HG02973 (cell line): ENCODE data around the gene MIS18BP1.
A peak's percentile ranks its signal among the peaks of the same experiment; 100 is the strongest.
"Not testable (repeated sequence)": the region's sequence is repeated elsewhere in the genome, so short reads cannot be mapped to it uniquely, and the experiment has no call there.

Experiments used
- ATAC-seq: cut with Tn5 transposase; IDR thresholded peaks from one replicate; pipeline ENCODE4 v1.9.1; 2021; ENCODE audit warnings: moderate library complexity; ENCODE audit not compliant: unreplicated experiment

Gene MIS18BP1

DNA sequence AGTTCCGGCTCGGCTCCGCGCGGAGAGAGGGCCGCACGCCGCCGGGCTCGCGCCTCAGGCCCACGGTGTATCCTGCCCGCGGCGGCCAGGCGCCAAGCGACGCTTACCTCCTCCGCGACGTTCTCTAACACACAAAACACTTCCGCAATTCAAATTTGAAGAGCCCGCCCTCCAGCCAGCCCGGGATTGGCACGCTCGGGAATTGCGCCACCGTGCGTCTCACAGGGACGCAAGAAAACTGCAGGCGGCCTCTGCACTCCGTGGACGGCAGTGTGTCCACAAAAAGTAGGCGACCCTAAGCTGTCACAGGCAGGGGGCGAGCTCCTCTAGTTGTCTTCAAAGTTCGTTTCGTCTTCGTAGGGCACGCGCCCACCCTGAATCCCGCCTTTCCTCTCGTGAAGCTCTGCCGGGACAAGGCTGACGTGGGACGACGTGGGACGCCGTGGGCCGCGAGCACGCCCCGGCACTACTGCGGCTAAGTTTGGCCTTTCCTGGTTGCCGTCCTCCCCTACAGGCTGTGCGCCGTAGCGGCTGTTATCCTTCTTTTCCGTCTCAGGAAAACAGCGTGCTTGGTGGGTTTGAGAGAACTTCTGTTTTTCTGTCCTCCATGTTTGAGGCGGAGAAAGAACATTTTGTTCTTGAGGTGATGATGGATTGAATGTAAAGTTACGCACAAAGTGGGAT lies at the start of gene MIS18BP1:
TSS of gene MIS18BP1 (minus strand) at position 133 of the 684 bp plus-strand sequence. CDS start 5,916 bp downstream, outside the sequence.
- peak; percentile 78 for ATAC-seq

DNA sequence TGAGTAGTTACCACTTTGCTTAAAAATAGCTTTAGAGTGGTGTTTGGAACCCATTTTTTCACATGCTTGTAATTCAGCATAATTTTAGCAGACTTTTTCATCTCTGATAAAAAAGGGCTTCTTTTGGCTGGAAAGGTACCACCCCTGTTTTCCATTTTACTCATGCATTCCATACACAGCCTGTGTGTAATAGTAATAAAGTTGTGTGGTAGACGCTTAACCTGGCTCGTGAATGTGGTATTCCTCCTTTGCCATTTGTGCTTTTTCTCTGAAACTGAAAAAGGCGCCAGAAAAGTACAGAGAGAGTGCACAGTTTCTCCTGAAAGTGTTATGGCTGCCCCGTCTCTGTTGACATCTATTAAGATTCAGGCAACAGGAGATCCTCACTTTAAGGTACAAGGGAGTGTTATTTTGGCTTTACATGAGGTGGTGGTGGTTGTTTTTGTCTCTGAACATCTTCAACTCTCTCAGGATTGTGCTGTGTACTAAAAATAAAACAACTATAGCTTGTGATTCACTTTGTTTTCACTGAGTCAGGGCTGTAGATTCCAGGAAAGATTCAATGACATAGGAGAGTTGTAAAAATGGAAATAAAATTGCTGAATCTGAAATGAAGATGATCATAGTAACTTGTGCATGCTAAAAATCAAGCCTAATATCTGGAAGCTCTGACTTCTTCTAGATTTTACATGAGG lies 45.6 kb upstream of the MIS18BP1 start:
- ATAC-seq = no peak

DNA sequence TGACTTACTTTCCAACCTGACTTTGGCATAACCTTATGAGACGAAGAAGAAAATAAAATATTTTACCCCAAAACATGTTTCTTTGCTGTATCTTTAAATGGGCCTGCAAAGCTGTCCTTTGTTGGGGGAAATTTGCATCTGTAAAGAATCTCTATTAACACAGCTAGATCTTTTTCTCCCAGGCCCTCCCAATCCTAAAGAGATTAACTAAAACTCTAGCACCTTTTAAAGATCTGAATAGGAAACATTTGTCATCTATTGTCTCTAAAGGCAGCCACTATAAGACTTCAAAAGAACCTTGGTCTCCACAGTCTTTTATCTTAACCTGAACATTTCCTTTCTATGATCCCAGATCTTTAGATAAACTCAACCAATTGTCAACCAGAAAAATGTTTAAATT lies 41.8 kb upstream of the MIS18BP1 start:
- not testable (repeated sequence) for ATAC-seq

DNA sequence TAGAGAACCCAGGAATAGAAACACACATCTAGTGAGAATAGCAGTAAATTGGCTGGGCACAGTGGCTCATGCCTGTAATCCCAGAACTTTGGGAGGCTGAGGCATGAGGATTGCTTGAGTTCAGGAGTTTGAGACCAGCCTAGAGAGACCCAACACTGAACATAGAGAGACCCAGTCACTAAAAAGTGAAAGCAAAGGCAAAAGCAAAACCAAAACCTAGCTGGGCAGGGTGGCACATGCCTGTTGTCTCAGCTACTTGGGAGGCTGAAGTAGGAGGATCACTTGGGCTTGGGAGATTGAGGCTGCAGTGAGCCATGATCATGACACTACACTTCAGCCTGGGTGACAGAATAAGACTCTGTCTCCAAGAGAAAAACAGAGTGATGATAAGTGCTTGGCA lies 37.5 kb upstream of the MIS18BP1 start:
- no peak for ATAC-seq

DNA sequence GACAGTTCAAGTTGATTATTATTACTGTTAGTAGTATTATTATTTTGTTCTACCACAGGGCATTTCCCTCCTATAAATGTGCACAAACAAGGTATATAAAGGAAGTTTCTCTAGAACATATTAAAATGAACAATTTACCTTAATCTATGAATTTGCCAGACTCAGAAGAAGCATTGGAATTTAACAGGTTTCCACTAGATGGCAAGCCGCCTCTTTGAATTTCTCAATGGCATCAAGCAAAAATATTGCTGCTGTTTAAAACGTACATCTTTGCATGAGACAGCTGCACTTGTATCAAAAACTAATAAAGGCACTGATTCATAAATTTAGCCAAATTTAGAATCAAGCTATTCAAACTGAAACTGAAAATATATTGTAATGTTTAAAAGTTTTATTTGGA lies 34.6 kb upstream of the MIS18BP1 start:
- no peak for ATAC-seq

DNA sequence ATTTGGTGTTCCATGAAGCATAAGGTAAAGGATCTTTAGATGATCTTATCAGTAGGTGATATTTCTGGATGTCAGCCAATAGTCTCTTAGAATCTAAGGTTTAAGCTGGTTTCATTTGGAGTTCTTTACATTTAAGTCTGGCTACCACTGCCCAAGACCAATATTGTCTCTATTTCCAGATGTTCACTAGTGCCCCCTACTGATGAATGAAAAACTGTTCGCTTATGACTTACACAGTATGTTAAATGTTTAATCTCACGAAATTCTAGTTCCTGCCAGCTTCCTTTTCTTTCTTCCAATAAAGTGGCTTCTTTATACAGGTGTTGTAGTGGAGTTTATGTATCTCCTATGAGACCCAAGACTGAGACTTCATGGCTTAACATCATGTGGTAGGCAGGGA lies 31.8 kb upstream of the MIS18BP1 start:
- ATAC-seq = no peak

DNA sequence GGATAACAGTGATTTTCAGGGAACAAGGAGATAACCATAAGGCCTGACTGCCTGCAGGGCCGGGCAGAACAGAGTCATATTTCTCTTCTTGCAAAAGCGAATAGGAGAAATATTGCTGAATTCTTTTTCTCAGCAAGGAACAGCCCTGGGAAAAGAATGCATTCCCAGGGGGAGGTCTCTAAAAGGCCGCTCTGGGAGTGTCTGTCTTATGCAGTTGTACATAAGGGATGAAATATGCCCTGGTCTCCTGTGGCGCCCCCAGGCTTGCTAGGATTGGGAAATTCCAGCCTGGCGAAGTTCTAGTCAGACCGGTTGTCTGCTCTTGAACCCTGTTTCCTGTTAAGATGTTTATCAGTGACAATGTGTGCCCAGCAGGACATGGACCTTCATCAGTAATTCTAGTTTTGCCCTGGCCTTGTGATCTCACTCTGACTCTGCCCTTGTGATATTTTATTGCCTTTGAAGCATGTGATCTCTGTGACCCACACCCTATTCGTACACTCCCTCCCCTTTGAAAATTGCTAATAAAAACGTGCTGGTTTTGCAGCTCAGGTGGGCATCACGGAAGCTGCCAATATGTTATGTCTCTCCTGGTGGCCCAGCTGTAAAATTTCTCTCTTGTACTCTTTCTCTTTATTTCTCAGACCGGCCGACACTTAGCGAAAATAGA lies 28.9 kb upstream of the MIS18BP1 start:
- ATAC-seq = not testable (repeated sequence)

DNA sequence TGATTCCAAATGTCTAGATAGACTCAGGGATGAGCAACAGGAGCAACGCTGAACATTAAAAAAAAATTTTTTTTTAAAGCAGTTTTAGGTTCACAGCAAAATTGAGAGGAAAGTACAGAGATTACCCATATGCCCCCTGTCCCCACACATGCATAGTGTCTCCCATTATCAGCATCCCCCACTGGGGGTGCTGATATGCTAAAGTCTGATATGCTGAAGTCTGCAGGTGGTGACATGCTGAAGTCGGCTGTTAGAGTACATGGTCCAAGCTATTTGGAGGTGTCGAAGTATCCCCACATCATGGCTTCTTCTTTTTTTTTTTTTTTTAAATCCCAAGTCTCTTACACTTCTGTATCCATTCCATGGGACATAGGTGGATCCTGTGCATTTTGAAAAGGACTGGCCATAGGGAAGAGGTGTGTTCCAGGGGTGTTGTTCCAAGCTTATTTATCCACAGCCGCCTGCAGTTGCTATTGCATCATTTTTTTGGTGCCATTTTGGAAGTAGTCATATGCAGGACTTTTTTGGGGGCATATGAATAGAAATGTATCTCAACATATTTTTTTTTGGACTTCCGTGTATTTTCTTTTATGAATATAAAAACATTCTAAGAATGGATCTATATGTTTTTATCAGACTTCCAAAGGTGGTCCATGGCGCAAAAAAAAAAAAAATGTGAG lies 19.0 kb upstream of the MIS18BP1 start:
- ATAC-seq = no peak

DNA sequence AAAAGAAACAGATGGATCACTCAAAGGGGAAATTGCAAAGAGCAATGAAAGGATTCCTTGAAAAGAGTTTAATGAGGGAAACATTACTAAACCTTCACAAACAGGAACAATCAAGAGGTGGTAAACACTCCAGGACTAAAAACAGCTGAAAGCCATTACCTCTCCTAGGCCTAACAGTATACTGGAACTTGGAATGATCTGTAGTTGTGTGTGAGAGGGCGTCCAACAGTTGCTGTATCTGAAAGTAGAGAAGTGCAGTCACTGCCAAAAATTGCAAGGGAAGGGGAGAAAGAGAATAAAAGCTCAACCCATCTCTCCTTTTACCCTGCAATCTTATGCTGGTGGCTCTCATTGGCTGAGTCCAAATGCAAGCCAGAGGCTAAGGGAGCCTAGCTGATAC lies 17.0 kb upstream of the MIS18BP1 start:
- no peak for ATAC-seq

DNA sequence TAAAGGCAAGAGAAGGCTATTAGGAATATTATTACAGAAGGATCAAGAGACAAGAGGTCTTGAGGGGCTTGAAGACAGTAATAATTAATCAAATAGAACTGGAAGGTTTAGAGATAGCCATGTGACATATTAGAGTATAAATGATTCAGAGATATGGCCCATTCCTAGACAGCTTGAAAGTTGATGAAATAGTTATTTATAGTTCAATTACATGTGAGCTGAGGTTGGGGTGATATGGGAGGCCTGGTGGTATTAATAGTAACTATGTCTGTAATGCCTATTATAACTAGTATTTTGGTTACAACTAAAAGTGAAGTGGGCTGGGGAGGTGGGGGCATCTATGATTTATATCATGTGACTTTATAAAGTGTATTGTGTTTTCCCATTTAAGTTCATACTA lies 14.1 kb upstream of the MIS18BP1 start:
- ATAC-seq = no peak

DNA sequence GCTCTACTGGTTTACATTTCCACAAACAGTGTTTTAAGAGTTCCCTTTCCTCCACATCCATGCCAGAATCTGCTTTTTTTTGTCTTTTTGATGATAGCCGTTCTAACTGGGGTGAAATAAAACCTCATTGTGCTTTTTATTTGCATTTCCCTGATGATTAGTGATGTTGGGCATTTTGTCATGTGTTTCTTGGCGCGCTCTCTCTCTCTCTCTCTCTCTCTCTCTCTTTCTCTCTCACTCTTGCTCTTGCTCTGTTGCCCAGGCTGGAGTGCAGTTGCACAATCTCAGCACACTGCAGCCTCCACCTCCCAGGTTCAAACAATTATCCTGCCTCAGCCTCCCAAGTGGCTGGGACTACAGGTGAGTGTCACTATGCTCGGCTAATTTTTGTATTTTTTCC lies 9.6 kb upstream of the MIS18BP1 start:
- no peak for ATAC-seq

DNA sequence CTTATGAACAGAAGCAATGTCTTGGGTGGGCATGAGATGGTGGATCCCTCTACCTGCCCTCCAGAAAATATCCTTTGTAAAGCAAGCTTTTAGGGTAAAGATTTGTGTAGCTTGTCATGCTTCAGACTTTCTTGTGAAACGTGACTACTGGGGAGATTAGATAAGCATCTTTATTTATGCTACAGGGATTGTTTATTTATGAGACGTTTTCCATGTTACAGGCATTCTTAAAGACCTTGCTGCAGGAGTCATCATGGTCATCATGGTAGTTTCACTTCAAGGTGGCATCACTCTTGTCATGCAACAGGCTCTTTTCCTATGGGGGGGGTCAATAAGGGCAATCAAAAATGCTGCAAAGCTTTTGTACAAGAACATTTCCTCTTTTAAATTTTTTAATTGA lies 8.2 kb upstream of the MIS18BP1 start:
- ATAC-seq = no peak

DNA sequence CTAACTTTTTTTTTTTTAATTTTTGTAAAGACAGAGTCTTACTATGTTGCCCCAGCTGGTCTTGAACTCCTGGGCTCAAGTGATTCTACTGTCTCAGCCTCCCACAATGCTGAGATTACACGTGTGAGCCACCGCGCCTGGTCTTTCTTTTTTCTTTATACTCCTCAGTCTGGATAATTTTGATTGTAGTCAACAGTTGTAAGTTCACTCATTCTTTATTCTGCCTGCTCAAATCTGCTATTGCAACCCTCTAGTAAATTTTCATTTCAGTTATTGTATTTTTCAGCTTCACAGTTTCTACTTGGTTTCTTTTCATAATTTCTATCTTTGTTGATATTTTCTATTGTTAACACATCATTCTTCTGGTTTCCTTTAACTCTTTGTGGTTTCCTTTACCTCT lies 5.8 kb upstream of the MIS18BP1 start:
- ATAC-seq = no peak

DNA sequence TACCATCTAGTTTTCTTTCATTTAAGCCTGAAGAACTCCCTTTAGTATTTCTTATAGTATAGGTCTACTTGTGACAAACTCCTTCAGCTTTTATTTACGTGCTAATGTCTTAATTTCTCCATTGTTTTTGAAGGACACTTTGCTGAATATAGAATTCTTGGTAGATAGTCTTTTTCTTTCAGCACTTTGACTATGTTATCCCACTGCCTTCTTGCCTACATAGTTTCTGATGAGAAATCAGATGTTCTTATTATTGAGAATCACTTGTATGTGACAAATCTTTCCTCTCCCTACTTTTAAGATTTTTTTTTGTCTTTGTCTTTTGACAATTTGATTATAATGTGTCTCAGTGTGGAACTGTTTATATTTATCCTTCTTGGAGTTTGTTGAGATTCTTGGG lies 5.1 kb upstream of the MIS18BP1 start:
- no peak for ATAC-seq

DNA sequence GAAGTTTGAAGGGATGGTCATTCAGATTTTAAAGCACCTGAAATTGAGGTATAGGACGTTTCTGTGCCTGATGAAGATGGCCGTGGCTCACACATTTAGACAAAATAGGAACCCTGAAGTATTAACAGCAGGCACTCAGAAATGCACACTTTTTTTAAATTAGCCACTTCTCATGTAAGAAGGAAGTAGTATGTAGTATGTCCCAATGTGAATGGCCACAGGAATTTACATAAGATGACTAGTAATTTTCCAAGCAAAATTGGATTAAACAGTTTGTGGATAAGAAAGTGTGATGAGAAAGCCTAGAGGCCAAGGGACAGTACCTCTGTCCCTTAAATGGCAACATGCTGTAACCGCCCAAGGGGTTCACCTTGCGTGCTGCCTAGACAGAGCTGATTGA lies 1.8 kb upstream of the MIS18BP1 start:
- no peak for ATAC-seq

DNA sequence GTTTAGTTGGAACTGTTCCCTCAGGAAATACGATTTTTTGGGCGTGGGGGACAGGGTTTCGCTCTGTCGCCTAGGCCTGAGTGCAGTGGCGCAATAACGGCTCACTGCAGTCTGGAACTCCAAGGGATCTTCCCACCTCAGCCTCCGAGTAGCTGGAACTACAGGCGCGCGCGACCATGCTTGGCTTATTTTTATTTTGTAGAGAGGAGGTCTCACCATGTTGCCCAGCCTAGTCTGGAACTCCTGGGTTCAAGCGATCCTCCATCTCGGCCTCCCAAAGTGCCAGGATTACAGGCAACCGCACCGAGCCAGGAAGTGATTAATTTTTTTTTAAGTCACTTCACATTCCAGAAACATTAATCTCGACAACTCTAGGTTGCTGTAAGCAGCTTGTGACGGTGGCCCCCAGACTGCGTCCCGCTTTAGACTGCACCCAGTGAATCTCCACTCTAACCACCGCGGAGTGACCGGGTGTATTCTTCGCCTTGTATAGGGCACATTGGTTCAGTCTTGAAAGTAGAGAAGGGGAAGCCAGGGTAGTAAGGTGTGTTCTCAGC lies 830 bp upstream of the MIS18BP1 start:
- ATAC-seq = no peak

DNA sequence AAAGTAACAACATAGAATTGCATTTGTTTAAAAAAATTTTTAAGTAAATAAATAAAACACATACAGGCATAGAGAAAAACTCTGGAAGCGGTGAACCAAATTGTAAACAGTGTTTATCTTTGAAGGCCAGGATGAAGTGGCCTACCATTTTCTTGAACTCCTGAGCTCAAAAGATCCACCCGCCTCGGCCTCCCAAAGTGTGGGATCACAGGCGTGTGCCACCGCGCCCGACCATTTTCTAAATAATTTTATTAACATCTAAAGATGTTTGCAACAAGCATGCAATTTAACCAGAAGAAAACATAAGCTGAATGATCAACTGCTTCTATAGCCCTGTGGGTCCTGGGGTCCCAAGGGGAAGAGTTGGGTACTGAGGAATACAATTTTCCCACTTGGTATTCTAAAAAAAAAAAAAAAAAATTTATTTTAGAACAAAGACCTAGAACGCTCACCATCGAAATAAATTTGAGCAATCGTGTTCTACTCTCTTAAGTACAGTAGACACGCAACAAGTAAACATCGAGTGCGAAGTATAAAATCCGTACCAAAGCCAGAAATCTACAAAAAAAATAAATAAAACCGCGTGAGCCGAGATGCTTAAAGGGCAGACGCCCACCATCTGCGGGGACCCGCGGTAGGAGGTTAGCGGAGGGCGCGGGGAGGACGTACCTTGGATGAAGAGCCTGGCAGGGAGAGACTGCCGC lies 484 bp downstream of the MIS18BP1 start:
- no peak for ATAC-seq

DNA sequence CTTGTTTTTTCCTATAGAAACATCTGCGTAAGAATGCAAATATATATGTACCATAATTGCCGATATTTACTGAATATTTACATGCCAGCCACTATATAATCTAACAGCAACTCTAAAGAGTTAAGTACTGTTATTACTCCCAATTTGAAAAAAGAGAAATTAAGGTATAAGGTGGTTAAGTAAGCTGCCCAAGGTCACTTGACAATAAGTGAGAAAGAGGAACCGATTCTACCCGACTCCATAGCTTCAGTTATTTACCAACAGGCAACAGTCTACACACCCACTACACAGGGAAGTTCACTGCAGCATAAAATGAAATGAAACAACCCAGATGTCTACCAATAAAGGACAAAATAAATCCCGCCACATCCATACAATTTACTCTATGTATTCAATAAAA lies 1.1 kb downstream of the MIS18BP1 start:
- ATAC-seq = peak; percentile 71

DNA sequence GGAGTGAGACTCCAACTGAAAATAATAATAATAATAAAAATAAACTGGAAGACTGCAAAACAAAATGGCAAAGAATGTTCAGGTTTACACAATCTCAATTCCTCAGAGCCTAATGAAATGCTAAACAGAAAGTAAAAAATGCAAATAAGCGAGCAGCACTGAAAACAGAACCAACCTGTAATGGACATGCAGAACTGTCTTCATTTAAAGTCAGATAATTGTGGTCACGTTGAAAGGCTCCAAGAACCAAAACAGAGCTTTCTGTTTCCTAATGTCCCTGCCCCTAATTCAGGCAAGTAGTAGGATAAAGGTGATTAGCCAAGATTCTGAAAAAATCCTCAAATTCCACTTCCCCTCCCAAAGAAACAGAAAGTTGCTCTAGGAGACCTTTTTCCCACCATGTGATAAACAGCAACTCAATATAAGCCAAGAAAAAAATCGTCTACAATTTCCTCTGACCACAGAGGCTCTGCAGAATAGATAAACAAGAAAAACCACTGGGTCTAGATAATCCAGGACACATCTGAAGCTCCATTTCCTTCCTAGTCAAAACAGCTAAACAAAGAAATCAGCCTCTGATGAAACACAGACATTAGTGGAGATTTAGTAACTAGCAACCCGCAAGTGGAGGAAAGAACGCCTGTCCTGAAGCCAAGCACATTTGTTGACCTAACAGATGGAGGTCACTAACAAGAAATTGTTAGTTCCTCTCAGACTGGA lies 3.0 kb downstream of the MIS18BP1 start:
- peak; percentile 22 for ATAC-seq

DNA sequence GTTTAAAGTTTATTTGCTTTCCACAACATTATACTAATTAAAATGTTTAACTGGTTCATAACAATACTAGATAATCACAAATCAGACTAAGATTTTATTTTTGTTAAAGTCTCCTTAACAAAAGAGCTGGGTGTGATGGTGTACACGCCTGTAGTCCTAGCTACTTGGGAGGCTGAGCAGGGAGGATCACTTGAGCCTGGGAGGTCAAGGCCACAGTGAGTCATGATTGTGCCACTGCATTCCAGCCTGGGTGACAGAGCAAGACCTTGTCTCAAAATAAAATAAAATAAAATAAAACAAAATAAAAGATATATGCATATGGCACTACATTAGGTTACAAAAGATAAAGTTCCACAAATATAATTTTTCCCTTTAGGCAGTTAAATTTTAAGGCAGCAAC lies 5.6 kb downstream of the MIS18BP1 start:
- no peak for ATAC-seq
